HG02973 (cell line): ENCODE results near the gene KRT36.

Source experiments
- ATAC-seq: cut with Tn5 transposase; IDR thresholded peaks from one replicate; pipeline ENCODE4 v1.9.1; 2021; ENCODE audit warnings: moderate library complexity; ENCODE audit not compliant: unreplicated experiment

The KRT36 gene

GRCh38 chr17:41504246-41504977 lies 14.7 kb upstream of the KRT36 start:
- no peak for ATAC-seq

DNA sequence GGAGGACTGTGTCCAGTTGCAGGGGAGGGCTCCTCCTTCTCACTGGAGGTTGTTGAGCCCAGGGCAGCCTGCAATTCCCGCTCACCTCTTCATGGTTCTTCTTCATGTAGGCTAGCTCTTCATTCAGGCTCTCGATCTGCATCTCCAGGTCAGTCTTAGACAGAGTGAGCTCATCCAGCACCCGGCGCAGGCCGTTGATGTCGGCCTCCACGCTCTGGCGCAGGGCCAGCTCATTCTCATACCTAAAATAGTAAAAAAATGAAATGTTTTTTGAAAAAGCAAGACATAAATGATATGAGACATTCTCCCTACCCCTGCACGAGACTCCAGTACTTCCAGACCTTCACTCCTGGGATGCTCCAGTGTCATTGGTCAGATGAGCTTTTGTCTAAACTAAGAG lies 13.5 kb upstream of the KRT36 start:
- no peak for ATAC-seq

- ATAC-seq, result no peak
These were observed 10.6 kb upstream of the KRT36 start for GRCh38 chr17:41500131-41500911.

DNA sequence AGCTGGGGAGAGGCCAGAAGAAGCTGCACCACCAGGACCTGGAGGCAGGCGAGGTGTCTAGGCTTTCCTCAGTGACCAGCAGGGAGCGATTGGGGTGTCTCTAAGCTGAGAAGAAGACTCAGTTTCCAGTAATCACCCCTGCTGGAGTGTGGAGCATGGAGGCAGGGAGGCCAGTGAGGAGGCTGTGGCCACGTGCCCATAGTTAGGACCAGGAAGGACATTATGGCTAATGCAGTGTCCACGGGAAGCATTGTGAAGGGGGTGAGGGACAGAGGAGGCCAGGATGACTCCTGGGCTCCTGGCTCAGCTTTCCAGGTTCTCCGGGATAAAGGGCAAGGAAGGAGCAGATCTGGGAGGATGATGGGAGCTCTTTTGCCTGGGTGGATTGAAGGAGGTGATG lies 10.0 kb upstream of the KRT36 start:
- ATAC-seq, result no peak

- ATAC-seq, result no peak
These were observed 8.6 kb upstream of the KRT36 start for GRCh38 chr17:41498276-41498675.

- ATAC-seq, result no peak
These were observed 7.2 kb upstream of the KRT36 start for GRCh38 chr17:41496803-41497484.

- no peak for ATAC-seq
These were observed 4.8 kb upstream of the KRT36 start for GRCh38 chr17:41494524-41494923.

- ATAC-seq, result no peak
These were observed 3.1 kb upstream of the KRT36 start for GRCh38 chr17:41492771-41493170.

- ATAC-seq, result no peak
These were observed 2.6 kb upstream of the KRT36 start for GRCh38 chr17:41492351-41492750.

DNA sequence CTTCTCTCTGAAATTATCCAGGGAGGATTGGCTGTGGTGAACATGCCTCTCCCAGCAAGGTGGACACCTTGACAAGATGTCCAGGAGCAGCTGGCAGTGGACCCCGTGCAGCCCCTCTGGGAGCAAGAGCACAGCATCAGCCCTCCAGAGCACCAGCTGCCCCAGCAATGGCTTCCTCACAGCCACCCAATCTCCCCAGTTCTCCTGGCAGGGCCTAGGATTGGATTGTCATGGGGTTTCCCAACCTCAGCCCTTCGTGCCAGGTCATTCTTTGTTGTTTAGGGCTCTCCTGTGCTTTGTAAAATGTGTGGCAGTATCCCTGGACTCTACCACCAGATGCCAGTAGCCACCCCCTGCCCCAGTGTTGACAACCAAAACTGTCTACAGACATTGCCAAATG lies 1.8 kb upstream of the KRT36 start:
- ATAC-seq, result no peak

GRCh38 chr17:41490000-41490990 lies 585 bp upstream of the KRT36 start:
- no peak for ATAC-seq

DNA sequence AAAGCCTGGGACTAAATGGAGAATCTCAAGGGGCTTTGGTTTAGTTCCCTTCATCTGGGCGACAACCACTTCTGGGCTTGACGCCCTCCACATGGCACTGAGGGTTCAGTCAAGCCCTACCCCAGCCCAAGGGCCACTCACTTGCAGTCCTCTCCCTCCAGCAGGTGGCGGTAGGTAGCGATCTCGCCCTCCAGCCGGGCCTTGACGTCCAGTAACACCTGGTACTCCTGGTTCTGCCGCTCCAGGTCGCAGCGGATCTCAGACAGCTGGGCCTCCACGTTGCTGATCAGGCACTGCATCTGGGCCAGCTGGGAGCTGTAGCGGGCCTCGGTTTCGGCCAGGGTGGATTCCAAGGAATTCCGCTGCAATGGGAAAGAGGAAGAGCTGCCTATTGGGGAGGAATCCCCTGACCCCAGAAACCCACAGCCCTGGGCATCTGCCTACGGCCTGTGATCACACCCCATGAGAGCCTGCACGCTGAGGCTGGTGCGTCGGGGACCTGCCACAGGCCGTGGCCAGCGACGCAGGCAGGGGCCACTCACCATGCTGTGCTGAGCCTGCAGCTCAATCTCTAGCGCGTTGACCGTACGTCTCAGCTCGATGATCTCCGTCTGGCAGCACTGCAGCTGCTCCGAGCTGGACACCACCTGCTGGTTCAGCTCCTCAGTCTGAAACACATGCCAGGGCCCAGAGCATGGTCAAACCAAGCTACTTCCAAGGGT lies 2.7 kb downstream of the KRT36 start:
- no peak for ATAC-seq

- no peak for ATAC-seq
These were observed 3.4 kb downstream of the KRT36 start for GRCh38 chr17:41486316-41486715.

DNA sequence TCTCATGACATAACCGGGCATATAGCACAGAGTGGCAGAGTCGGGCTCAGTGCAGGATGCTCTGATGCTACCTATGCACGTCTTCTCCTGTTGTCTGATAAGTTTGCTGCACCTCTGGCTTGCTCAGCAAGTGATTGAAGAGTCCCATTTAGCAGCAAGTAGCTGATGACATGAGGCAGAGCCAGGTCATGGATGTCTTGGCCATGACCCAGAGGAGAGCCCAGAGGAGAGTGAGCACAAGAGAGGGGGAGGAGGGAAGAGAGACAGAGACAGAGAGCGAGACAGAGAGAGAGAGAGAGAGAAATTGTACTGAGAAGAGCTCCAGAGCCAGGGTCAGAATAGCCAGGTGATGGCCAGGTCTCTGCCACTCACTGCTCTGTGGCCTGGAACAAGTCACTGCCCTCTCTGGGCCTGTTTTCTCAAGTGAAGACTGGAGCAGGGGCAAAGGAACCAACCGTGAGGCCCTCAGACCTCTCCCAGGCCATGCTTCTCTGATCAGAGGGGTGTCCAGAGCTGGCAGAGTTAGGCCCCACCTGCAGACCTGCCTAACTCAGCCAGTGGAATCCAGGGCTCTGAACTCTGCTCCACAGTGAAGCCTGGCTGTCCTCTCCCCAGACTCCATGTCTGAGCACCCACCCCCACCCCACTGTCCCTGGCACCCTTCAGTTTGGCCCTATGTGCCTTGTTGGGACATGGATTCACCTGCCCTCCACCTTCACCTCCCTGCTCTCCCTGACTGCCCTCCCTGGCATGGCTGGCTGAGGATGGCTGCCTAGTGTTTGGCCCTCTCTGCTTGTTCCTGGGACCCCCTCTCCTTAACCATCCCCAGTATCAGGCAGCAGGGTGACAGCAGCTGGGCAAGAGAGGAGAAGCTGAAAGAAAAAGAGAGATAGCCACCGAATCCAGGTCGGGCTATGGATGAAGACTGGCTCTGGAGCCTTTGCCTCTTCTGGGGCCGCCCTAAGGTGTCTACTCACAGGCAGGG lies 4.5 kb downstream of the KRT36 start:
- ATAC-seq, result no peak

DNA sequence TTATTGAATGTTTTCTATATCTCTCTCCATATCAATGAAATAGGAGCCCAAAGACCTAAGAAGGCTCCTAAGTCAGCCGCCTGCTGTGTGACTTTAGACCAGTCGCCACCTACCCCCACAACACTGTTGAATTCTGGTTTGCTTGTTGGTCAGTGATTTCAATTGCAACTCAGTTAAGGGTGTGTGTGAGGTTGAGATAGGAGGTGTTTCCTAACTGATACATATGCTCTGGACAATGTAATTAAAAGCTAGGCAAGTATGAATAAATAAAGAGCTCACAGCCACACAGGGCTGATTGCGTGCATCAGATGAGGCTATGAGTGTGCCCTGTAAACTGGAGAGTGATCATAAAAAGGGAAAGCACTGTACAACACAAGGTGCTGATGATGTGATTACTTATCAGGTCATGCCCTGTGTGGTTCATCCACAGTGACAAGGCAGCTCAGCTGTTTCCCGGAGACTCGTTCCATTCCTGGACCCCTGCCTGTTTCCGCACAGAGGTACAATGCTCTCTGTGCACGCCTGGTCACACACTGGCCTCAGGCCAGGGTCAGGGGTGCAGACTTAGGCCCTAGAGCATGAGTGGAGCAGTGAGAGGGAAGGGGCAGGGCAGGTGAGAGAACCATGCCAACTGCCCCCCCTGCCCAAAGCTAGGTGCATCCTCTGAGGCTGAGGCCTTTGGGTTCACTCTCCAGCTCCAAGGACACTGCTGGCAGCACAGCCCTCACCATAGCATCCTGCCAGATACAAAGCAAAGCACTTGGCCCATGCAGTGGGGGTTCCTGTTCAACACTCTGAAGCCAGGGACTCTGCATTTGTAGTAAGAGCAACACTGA lies 5.5 kb downstream of the KRT36 start:
- ATAC-seq, result no peak

DNA sequence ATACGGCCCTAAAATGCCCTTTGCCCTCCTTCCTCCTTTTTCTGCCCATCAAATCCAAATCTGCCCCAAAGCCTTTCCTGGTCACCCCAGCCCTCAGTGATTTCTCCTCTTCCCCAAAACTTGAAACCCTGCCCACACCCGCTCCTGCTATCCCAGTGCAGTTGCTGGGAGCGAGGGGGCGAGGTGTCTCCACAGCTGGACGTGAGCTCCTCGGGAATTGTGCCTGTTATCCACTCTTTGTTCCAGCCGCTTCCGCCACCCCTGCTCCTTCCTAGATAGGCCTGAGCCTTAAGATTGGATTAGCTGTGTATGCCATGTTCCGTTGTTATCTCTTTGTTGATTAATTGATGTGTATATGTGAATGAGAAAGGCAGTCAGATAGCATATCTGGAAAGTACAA lies 6.2 kb downstream of the KRT36 start:
- no peak for ATAC-seq

DNA sequence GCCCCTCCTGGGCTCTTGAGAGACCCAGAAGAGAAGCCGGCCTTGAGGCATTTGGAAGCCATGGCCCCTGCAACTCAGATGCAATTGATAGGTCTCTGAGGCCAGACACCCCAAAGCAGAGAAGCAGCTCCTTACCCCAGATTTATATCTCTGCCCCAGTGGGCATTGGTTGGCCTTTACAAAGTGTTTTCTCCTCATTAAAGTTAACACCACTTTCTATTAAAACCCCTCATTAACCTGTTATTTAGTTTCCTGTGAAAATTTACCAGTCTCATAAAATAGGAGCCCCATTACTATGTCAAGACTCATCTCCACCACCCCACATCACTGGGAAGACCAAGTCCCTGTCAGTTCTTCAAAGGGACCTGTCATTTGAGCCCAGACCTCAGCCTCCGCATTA lies 8.7 kb downstream of the KRT36 start, which contains the start of gene KRT35:
KRT35 (minus strand) TSS at position 116 of the 400 bp plus-strand sequence; CDS start at position 62, 54 bp downstream.
- ATAC-seq, result no peak

DNA sequence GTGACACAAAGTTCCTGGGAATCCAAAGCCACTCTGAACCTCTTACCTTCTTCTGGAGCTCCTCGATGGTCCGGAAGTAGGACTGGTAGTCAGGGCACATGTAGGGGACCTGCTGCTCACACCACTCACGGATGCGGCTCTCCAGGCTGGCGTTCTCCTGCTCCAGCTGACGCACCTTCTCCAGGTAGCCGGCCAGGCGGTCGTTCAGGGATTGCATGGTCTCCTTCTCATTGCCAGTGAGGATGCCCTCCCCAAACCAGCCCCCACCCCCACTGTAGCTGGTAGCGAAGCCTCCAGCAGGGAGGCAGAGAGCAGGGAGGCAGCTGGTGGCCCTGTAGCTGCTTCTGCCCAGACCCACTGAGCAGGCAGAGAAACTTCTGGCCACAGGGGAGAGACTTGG lies 9.1 kb downstream of the KRT36 start:
- ATAC-seq, result no peak
